ACC112 (cell line): ENCODE measurements around the gene CCNYL1.

Experiments
- H2AFZ ChIP-seq: fragments of 200-600 bp; sonication (generic); one replicate; pipeline ENCODE4 v1.6.0; 2017; ENCODE audit warnings: antibody characterized with exemption, low read length; ENCODE audit not compliant: unreplicated experiment
- H3K27ac ChIP-seq: fragments of 200-600 bp; sonication (generic); 2 replicates; pipeline ENCODE4 v1.5.1; 2014; ENCODE audit warnings: low read depth, mild to moderate bottlenecking, antibody characterized with exemption, low read length, moderate library complexity
- H3K27me3 ChIP-seq: fragments of 200-600 bp; sonication (generic); 2 replicates; pipeline ENCODE4 v1.6.1; 2014; ENCODE audit warnings: mild to moderate bottlenecking, antibody characterized with exemption, low read length, moderate library complexity, mixed read lengths; ENCODE audit not compliant: insufficient read depth
- H3K36me3 ChIP-seq: fragments of 200-600 bp; sonication (generic); 2 replicates; pipeline ENCODE4 v1.6.1; 2016; ENCODE audit warnings: mild to moderate bottlenecking, antibody characterized with exemption, low read length, moderate library complexity, mixed read lengths; ENCODE audit not compliant: insufficient read depth
- H3K4me1 ChIP-seq: fragments of 200-600 bp; sonication (generic); one replicate; pipeline ENCODE4 v1.6.1; 2016; ENCODE audit warnings: low read length, mixed read lengths; ENCODE audit not compliant: insufficient read depth, unreplicated experiment, control insufficient read depth
- H3K4me3 ChIP-seq: fragments of 200-600 bp; sonication (generic); 2 replicates; pipeline ENCODE4 v1.5.1; 2014; ENCODE audit warnings: mild to moderate bottlenecking, low read depth, low read length
- H3K79me2 ChIP-seq: fragments of 200-600 bp; sonication (generic); one replicate; pipeline ENCODE4 v1.6.0; 2016; ENCODE audit warnings: low read length; ENCODE audit not compliant: control insufficient read depth, unreplicated experiment, insufficient read depth

Gene CCNYL1

DNA sequence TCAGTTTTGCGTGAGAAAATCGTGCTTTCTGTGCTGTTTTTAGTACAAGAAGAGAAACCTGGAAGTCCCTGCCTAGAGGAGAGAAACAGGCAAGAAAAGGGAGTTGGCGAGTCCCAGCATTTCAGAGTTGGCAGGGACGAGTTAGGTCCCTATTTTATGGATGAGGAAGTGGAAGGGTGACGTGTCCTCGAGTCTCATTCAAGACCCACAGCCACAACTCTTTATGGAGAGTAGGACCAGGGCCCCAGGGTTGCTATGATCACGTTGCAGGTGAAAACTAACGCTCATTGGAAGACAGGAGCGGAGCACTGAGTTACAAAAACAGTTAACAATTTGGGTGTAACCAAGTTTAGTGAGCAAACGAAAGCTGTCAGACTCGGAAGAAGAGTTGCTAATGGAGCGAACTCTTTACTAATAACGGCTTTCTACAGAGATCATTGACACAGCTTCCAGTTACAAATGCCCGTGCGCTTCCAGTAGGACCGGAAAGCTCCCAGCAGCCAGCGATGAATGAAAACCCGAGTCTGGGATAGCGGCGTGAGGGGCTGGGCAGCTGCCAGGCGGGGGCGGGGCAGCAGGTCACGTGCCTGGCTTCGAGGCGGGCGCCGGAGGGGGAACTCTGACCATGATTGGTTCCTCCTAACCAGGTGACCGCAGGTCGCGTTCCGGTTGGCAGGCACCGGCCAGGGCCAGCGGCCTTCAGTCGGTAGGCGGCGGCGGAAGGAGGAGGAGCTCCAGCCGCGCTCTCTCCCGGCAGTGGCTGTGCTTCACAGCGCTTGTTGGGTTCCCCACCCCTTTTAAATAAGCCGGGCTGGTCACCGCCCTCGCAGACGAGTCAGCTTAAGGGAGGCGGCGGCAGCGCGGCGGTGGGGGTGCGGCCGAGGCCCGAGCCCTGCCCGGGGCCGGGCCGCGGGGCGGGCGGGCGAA, at the start of gene CCNYL1:
TSS of gene CCNYL1 (plus strand) at position 827 of the 927 bp plus-strand sequence. CDS start 257 bp downstream, outside the sequence.
- H3K27ac ChIP-seq, result peak within 1 kb of the TSS; percentile 64
- H3K79me2 ChIP-seq, result peaks cover 26% of the 10 kb centered on the region
- H3K27me3 ChIP-seq, result no peaks in the 10 kb centered on the region
- H3K36me3 ChIP-seq, result no peaks in the 10 kb centered on the region
- peak within 1 kb of the TSS; percentile 83 for H3K4me3 ChIP-seq
- H2AFZ ChIP-seq, result peak within 1 kb of the TSS; percentile 89
- peaks cover 22% of the 10 kb centered on the region for H3K4me1 ChIP-seq

DNA sequence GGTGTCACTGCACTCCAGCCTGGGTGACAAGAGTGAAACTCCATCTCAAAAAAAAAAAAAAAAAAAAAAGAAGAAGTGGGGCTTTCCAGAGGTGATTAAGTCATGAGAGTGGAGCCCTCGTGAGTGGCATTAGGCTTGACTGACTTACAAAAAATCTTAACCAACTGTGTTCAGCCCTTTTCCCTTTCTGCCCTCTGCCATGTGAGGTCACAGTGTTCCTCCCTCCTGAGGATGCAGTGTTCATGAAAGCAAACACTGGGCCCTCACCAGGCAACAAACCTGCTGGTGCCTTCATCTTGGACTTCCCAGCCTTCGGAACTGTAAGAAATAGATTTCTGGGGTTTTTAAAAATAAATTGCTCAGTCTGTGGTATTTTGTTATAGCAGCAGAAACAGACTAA, 49.2 kb upstream of the CCNYL1 start:
- Histone ChIP-seq H3K79me2 (no peaks in the 10 kb centered on the region), H3K36me3 (no peaks in the 10 kb centered on the region), H3K4me3 (no peak overlapping the region), H3K27me3 (no peaks in the 10 kb centered on the region), H3K27ac (no peak overlapping the region), H3K4me1 (peaks cover 6% of the 10 kb centered on the region), H2AFZ (no peak overlapping the region)

DNA sequence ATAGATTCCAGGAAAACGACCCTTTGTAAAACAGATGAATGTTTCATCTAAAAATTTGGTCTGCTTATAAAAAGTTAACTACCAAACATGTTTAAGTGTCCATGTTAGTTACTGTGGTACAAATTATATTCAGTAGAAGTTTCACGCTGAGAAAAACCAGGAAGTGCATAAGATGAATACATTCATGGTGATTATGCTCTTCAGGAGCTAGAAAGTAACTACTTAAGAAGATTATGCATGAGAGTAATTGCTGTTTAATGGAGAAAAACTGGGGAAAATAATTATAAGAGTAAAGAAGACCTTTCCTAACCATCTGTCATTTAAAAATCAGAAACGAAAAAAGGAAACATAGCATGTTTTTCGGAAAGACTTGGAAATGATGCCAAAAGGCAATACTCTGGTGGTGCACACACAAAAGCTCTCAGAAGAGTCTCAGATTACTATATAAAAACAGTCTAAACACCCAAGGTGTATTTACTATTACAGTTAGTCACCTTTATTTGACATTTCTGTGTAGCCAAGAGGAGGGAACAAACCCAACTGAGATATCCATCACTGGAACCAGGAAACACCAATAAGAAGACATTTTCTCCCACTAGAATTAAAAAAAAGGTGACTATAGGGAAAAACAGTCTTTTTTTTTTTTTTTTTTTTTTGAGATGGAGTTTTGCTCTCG, 47.4 kb upstream of the CCNYL1 start:
- Histone ChIP-seq H3K27me3 (no peaks in the 10 kb centered on the region), H2AFZ (no peak overlapping the region), H3K27ac (no peak overlapping the region), H3K4me3 (no peak overlapping the region), H3K79me2 (no peaks in the 10 kb centered on the region), H3K4me1 (peaks cover 6% of the 10 kb centered on the region), H3K36me3 (no peaks in the 10 kb centered on the region)

DNA sequence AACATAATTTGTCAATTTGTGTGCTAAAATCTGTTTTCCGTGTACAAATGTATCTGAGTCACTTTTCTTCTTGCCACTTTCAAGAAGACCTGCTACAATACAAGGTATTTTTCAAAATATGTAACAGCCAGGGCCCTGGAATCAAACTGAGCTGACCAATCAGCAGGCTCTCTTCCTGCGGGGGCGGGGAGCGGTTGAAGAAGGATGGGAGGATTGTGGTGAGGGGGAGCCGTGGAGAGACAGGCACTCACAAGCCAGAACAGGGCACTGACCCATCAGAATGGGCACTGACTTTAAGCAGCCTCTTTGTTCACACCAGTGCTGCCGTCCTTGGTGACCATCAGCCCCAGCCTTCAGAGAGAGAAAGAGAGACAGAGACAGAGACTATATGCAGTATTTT, 40.6 kb upstream of the CCNYL1 start:
- Histone ChIP-seq H3K27ac (no peak overlapping the region), H3K79me2 (no peaks in the 10 kb centered on the region), H3K4me1 (no peaks in the 10 kb centered on the region), H2AFZ (no peak overlapping the region), H3K27me3 (no peaks in the 10 kb centered on the region), H3K36me3 (no peaks in the 10 kb centered on the region), H3K4me3 (no peak overlapping the region)

DNA sequence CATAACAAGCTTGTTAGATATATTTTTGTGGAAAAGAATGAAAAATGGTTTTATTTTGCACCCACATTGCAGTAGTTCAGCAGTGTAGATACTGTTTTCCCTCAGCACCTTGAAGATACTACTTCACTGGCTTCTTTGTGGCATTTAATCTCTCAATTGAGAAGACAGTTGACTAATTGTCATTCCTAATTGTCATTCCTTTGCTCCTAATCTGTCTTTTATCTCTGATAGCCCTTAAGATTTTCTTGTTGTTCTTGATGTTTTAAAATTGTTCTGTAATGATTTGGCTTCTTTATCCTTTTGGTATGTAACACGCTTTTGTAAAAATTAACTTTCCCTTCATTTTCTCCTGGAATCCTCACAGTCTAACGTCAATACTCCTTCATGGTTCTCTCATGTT, 38.0 kb upstream of the CCNYL1 start:
- H3K4me3 ChIP-seq, result no peak overlapping the region
- H3K27ac ChIP-seq, result no peak overlapping the region
- no peaks in the 10 kb centered on the region for H3K36me3 ChIP-seq
- no peak overlapping the region for H2AFZ ChIP-seq
- H3K4me1 ChIP-seq, result peaks cover 8% of the 10 kb centered on the region
- H3K79me2 ChIP-seq, result no peaks in the 10 kb centered on the region
- no peaks in the 10 kb centered on the region for H3K27me3 ChIP-seq

DNA sequence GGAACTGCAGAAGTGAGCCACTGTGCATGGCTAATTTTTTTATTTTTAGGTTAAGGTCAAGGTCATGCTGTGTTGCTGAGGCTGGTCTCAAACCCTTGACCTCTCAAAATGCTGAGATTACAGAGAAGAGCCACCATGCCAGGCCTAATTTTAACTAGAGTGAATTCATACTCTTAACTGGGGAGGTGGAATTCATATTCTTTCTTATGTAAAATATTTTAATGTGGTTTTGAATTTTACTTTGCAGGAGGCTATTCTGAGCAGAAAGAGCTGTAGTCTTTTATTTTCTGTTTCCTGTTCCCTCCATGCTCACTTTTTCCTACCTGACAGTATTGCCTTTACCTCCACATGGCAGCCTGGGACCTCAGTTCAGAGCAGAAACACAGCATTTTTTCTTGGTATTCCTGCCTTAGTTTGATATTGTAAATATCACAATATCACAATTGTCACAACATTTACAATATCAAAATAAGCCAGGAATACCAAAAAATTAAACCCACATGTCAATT, 37.1 kb upstream of the CCNYL1 start:
- Histone ChIP-seq H2AFZ (no peak overlapping the region), H3K79me2 (no peaks in the 10 kb centered on the region), H3K4me3 (no peak overlapping the region), H3K36me3 (no peaks in the 10 kb centered on the region), H3K27ac (no peak overlapping the region), H3K4me1 (peaks cover 8% of the 10 kb centered on the region), H3K27me3 (no peaks in the 10 kb centered on the region)

DNA sequence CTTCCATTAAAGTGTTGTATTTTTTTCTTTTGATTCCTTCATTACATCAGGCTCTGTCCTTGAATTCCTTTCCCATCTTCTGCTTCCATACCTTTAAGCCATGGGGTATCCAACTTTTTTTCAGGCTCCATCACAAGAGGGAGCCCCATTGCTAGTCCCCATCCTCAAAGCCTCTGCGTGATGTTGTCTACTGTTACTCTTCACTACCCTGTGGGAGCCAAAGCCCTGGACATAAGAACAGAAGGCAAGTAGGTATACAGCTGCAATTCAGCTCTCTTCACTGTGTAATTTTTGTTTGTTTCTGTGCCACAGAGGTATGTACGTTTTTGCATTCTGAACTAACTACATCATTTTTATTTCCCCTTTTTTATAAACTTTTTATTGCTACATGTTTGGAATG, 36.6 kb upstream of the CCNYL1 start:
- no peaks in the 10 kb centered on the region for H3K79me2 ChIP-seq
- no peaks in the 10 kb centered on the region for H3K27me3 ChIP-seq
- H3K4me3 ChIP-seq, result no peak overlapping the region
- H3K36me3 ChIP-seq, result no peaks in the 10 kb centered on the region
- H2AFZ ChIP-seq, result no peak overlapping the region
- H3K27ac ChIP-seq, result no peak overlapping the region
- peaks cover 8% of the 10 kb centered on the region for H3K4me1 ChIP-seq

DNA sequence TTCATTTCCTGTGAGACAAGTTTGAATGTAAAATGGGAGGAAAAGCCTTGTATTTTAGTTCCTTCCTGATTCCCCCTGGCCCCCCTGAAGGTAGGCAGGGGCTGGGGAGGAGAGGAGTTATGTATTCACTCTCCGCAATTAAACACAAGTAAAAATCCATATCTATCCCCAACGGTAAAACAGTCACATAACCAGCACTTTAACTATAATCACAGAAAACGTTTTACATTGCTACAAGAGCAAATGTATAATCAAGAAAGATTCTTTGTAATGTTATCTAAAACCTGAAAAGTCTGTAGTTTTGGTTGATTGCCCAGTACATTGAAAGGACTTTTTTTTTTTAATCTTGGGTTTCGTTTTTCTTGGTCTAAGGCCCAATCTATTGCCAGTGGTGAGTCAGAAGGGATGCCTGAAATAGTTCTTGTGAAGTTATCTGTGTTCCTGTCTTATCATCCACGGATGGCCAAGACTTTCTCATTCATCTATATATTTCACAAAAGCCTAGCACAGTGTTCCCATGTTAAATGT, 34.5 kb upstream of the CCNYL1 start:
- H3K27me3 ChIP-seq, result 0 out of 2 replicates have a peak, but pooled peaks cover 4% of the 10 kb centered on the region
- H3K36me3 ChIP-seq, result no peaks in the 10 kb centered on the region
- H3K4me3 ChIP-seq, result peak overlapping the region; percentile 58
- peak overlapping the region; percentile 81 for H3K27ac ChIP-seq
- no peaks in the 10 kb centered on the region for H3K79me2 ChIP-seq
- H2AFZ ChIP-seq, result peak overlapping the region; percentile 84
- H3K4me1 ChIP-seq, result peaks cover 8% of the 10 kb centered on the region

DNA sequence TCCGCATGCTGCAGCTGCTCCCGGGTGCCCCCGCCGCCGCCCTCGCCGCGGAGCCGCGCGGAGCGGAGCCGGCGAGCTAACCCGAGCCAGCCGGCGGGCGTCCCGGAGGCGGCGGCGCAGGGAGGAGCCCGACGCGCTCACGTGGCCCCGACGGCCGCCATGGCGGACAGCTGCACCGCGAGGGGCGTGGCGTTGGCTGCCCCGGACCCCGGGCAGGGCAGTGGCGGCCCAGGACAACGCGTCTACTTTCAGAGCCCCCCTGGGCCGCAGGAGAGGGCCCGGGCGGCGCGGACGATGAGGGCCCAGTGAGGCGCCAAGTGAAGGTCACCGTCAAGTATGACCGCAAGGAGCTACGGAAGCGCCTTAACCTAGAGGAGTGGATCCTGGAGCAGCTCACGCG, 30.0 kb upstream of the CCNYL1 start:
- Histone ChIP-seq H3K27me3 (0 out of 2 replicates have a peak, but pooled peaks cover 4% of the 10 kb centered on the region), H3K36me3 (no peaks in the 10 kb centered on the region), H3K4me1 (peaks cover 28% of the 10 kb centered on the region), H3K27ac (no peak overlapping the region), H3K4me3 (no peak overlapping the region), H3K79me2 (no peaks in the 10 kb centered on the region), H2AFZ (no peak overlapping the region)

DNA sequence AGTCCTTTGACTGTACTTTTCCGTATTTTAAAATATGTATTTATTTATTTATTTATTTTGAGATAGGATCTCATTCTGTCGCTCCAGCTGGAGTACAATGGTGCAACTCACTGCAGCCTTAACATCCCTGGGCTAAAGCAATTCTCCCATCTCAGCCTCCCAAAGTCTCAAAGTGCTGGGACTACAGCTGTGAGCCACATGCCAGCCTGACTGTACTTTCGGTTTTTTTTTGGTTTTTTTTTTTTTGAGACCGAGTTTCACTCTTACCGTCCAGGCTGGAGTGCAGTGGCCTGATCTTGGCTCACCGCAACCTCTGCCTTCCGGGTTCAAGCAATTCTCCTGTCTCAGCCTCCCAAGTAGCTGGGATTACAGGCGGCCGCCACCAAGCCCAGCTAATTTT, 28.9 kb upstream of the CCNYL1 start:
- H3K79me2 ChIP-seq, result no peaks in the 10 kb centered on the region
- H3K27me3 ChIP-seq, result 0 out of 2 replicates have a peak, but pooled peaks cover 4% of the 10 kb centered on the region
- no peaks in the 10 kb centered on the region for H3K36me3 ChIP-seq
- H3K4me1 ChIP-seq, result peaks cover 21% of the 10 kb centered on the region
- no peak overlapping the region for H2AFZ ChIP-seq
- no peak overlapping the region for H3K27ac ChIP-seq
- no peak overlapping the region for H3K4me3 ChIP-seq
